Measurements from ENCODE around the gene INCA1.
"Not testable (repeated sequence)": the region's sequence is repeated elsewhere in the genome, so short reads cannot be mapped to it uniquely, and the experiment has no call there.

- TF ChIP-seq EZH2 (IDR thresholded peaks at IDR 0.05; ENCODE audit: borderline replicate concordance, insufficient read depth, low read length, poor library complexity, severe bottlenecking); POLR2AphosphoS5 (IDR thresholded peaks at IDR 0.05); REST (IDR thresholded peaks at IDR 0.05; ENCODE audit: borderline replicate concordance); CTCF (IDR thresholded peaks at IDR 0.05; ENCODE audit: poor library complexity, severe bottlenecking); TAF1 (IDR thresholded peaks at IDR 0.05; ENCODE audit: low read depth); EP300 (conservative IDR thresholded peaks at IDR 0.05; ENCODE audit: poor library complexity, severe bottlenecking); RAD21 (conservative IDR thresholded peaks at IDR 0.05); SMC3 (conservative IDR thresholded peaks at IDR 0.05; ENCODE audit: poor library complexity): not testable (repeated sequence)
These were observed 32.8 kb upstream of the INCA1 start for GRCh38 chr17:5030168-5030567.

Data from neural cell (in vitro differentiated cells).